ENCODE results near the gene COL4A2.

The COL4A2 gene

GRCh38 chr13:110329258-110329657 lies 22.2 kb downstream of the COL4A2 start:
- Histone ChIP-seq H3K4me1 (ENCODE audit: insufficient read depth, low read length) (peaks cover 2% of the 10 kb centered on the region), H3K27me3 (ENCODE audit: insufficient read depth, low read length) (no peaks in the 10 kb centered on the region), H3K36me3 (ENCODE audit: insufficient read depth, low read length) (peaks cover 10% of the 10 kb centered on the region), H2AFZ (ENCODE audit: low read depth, low read length) (no peak overlapping the region), H3K9me3 (ENCODE audit: low read length) (peaks cover 13% of the 10 kb centered on the region), H3K4me3 (ENCODE audit: low read length) (no peak overlapping the region)

- Histone ChIP-seq H3K27me3 (ENCODE audit: insufficient read depth, low read length) (no peaks in the 10 kb centered on the region), H3K9me3 (ENCODE audit: low read length) (peaks cover 12% of the 10 kb centered on the region), H3K4me1 (ENCODE audit: insufficient read depth, low read length) (peaks cover 2% of the 10 kb centered on the region), H3K36me3 (ENCODE audit: insufficient read depth, low read length) (peaks cover 10% of the 10 kb centered on the region), H3K4me3 (ENCODE audit: low read length) (no peak overlapping the region), H2AFZ (ENCODE audit: low read depth, low read length) (no peak overlapping the region)
These were observed 22.8 kb downstream of the COL4A2 start for GRCh38 chr13:110329798-110330461.

GRCh38 chr13:110330491-110331011 lies 23.5 kb downstream of the COL4A2 start:
- H3K36me3 ChIP-seq (ENCODE audit: insufficient read depth, low read length): peaks cover 10% of the 10 kb centered on the region
- H3K4me3 ChIP-seq (ENCODE audit: low read length): no peak overlapping the region
- H3K27me3 ChIP-seq (ENCODE audit: insufficient read depth, low read length): no peaks in the 10 kb centered on the region
- H3K9me3 ChIP-seq (ENCODE audit: low read length): peaks cover 12% of the 10 kb centered on the region
- peaks cover 2% of the 10 kb centered on the region for H3K4me1 ChIP-seq (ENCODE audit: insufficient read depth, low read length)
- no peak overlapping the region for H2AFZ ChIP-seq (ENCODE audit: low read depth, low read length)

GRCh38 chr13:110331362-110331761 lies 24.3 kb downstream of the COL4A2 start:
- peaks cover 2% of the 10 kb centered on the region for H3K4me1 ChIP-seq (ENCODE audit: insufficient read depth, low read length)

GRCh38 chr13:110332750-110333149 lies 25.7 kb downstream of the COL4A2 start:
- Histone ChIP-seq H3K27me3 (ENCODE audit: insufficient read depth, low read length) (no peaks in the 10 kb centered on the region), H3K4me1 (ENCODE audit: insufficient read depth, low read length) (peaks cover 6% of the 10 kb centered on the region), H3K36me3 (ENCODE audit: insufficient read depth, low read length) (peaks cover 10% of the 10 kb centered on the region), H3K9me3 (ENCODE audit: low read length) (peaks cover 11% of the 10 kb centered on the region), H3K4me3 (ENCODE audit: low read length) (no peak overlapping the region), H2AFZ (ENCODE audit: low read depth, low read length) (no peak overlapping the region)

More at GRCh38 chr13:110331362-110331761, 24.3 kb downstream of the COL4A2 start:
- Histone ChIP-seq H3K36me3 (ENCODE audit: insufficient read depth, low read length) (peaks cover 10% of the 10 kb centered on the region), H3K9me3 (ENCODE audit: low read length) (peaks cover 12% of the 10 kb centered on the region), H3K27me3 (ENCODE audit: insufficient read depth, low read length) (no peaks in the 10 kb centered on the region), H3K4me3 (ENCODE audit: low read length) (no peak overlapping the region), H2AFZ (ENCODE audit: low read depth, low read length) (no peak overlapping the region)

GRCh38 chr13:110333837-110334236 lies 26.8 kb downstream of the COL4A2 start:
- H2AFZ ChIP-seq (ENCODE audit: low read depth, low read length): no peak overlapping the region
- H3K4me1 ChIP-seq (ENCODE audit: insufficient read depth, low read length): peaks cover 17% of the 10 kb centered on the region
- peaks cover 8% of the 10 kb centered on the region for H3K36me3 ChIP-seq (ENCODE audit: insufficient read depth, low read length)
- H3K9me3 ChIP-seq (ENCODE audit: low read length): peaks cover 11% of the 10 kb centered on the region
- H3K4me3 ChIP-seq (ENCODE audit: low read length): no peak overlapping the region
- no peaks in the 10 kb centered on the region for H3K27me3 ChIP-seq (ENCODE audit: insufficient read depth, low read length)

GRCh38 chr13:110334256-110334655 lies 27.2 kb downstream of the COL4A2 start:
- peaks cover 10% of the 10 kb centered on the region for H3K9me3 ChIP-seq (ENCODE audit: low read length)
- H3K36me3 ChIP-seq (ENCODE audit: insufficient read depth, low read length): peaks cover 8% of the 10 kb centered on the region

GRCh38 chr13:110334841-110335490 lies 27.9 kb downstream of the COL4A2 start:
- Histone ChIP-seq H3K9me3 (ENCODE audit: low read length) (peaks cover 7% of the 10 kb centered on the region), H2AFZ (ENCODE audit: low read depth, low read length) (no peak overlapping the region), H3K27me3 (ENCODE audit: insufficient read depth, low read length) (no peaks in the 10 kb centered on the region), H3K4me3 (ENCODE audit: low read length) (no peak overlapping the region), H3K4me1 (ENCODE audit: insufficient read depth, low read length) (peaks cover 22% of the 10 kb centered on the region), H3K36me3 (ENCODE audit: insufficient read depth, low read length) (peaks cover 8% of the 10 kb centered on the region)

More at GRCh38 chr13:110334256-110334655, 27.2 kb downstream of the COL4A2 start:
- no peaks in the 10 kb centered on the region for H3K27me3 ChIP-seq (ENCODE audit: insufficient read depth, low read length)
- H3K4me1 ChIP-seq (ENCODE audit: insufficient read depth, low read length): peaks cover 21% of the 10 kb centered on the region
- H3K4me3 ChIP-seq (ENCODE audit: low read length): no peak overlapping the region
- H2AFZ ChIP-seq (ENCODE audit: low read depth, low read length): no peak overlapping the region

- H3K4me1 ChIP-seq (ENCODE audit: insufficient read depth, low read length): peaks cover 23% of the 10 kb centered on the region
- peaks cover 7% of the 10 kb centered on the region for H3K9me3 ChIP-seq (ENCODE audit: low read length)
- no peaks in the 10 kb centered on the region for H3K27me3 ChIP-seq (ENCODE audit: insufficient read depth, low read length)
- H3K36me3 ChIP-seq (ENCODE audit: insufficient read depth, low read length): peaks cover 6% of the 10 kb centered on the region
- H2AFZ ChIP-seq (ENCODE audit: low read depth, low read length): no peak overlapping the region
- no peak overlapping the region for H3K4me3 ChIP-seq (ENCODE audit: low read length)
These were observed 29.0 kb downstream of the COL4A2 start for GRCh38 chr13:110336108-110336507.

- peaks cover under 1% of the 10 kb centered on the region for H3K36me3 ChIP-seq (ENCODE audit: insufficient read depth, low read length)
- H3K27me3 ChIP-seq (ENCODE audit: insufficient read depth, low read length): no peaks in the 10 kb centered on the region
These were observed 29.6 kb downstream of the COL4A2 start for GRCh38 chr13:110336681-110337080.

GRCh38 chr13:110337247-110337646 lies 30.2 kb downstream of the COL4A2 start:
- no peak overlapping the region for H2AFZ ChIP-seq (ENCODE audit: low read depth, low read length)
- H3K4me1 ChIP-seq (ENCODE audit: insufficient read depth, low read length): peaks cover 31% of the 10 kb centered on the region
- no peaks in the 10 kb centered on the region for H3K27me3 ChIP-seq (ENCODE audit: insufficient read depth, low read length)
- no peak overlapping the region for H3K4me3 ChIP-seq (ENCODE audit: low read length)
- no peaks in the 10 kb centered on the region for H3K36me3 ChIP-seq (ENCODE audit: insufficient read depth, low read length)
- H3K9me3 ChIP-seq (ENCODE audit: low read length): peaks cover 4% of the 10 kb centered on the region

More at GRCh38 chr13:110336681-110337080, 29.6 kb downstream of the COL4A2 start:
- Histone ChIP-seq H3K9me3 (ENCODE audit: low read length) (peaks cover 4% of the 10 kb centered on the region), H3K4me1 (ENCODE audit: insufficient read depth, low read length) (peaks cover 29% of the 10 kb centered on the region), H3K4me3 (ENCODE audit: low read length) (no peak overlapping the region), H2AFZ (ENCODE audit: low read depth, low read length) (no peak overlapping the region)

- Histone ChIP-seq H3K27me3 (ENCODE audit: insufficient read depth, low read length) (no peaks in the 10 kb centered on the region), H3K36me3 (ENCODE audit: insufficient read depth, low read length) (no peaks in the 10 kb centered on the region), H3K4me3 (ENCODE audit: low read length) (peak overlapping the region; percentile 37), H3K4me1 (ENCODE audit: insufficient read depth, low read length) (peaks cover 31% of the 10 kb centered on the region), H3K9me3 (ENCODE audit: low read length) (peaks cover 2% of the 10 kb centered on the region), H2AFZ (ENCODE audit: low read depth, low read length) (peak overlapping the region; percentile 14)
These were observed 31.5 kb downstream of the COL4A2 start for GRCh38 chr13:110338441-110339101.

- H3K4me1 ChIP-seq (ENCODE audit: insufficient read depth, low read length): peaks cover 31% of the 10 kb centered on the region
- no peak overlapping the region for H3K4me3 ChIP-seq (ENCODE audit: low read length)
- no peaks in the 10 kb centered on the region for H3K36me3 ChIP-seq (ENCODE audit: insufficient read depth, low read length)
- H3K27me3 ChIP-seq (ENCODE audit: insufficient read depth, low read length): no peaks in the 10 kb centered on the region
- peak overlapping the region; percentile 14 for H2AFZ ChIP-seq (ENCODE audit: low read depth, low read length)
- H3K9me3 ChIP-seq (ENCODE audit: low read length): peaks cover 1% of the 10 kb centered on the region
These were observed 32.2 kb downstream of the COL4A2 start for GRCh38 chr13:110339263-110339662.

Measured in neuron (in vitro differentiated cells).